H1 (cell line): ENCODE measurements around the gene SENP3. TPM values are rescaled to one million over a fixed set of nuclear protein-coding genes. Genes with fewer than 3 reads are reported as not detected.

ENCODE experiments used
- CTCF ChIA-PET: fragments of 300-600 bp; sonication (Branson Sonifier 250); formaldehyde crosslinking; loops from one replicate; lab custom pipeline; 2021; ENCODE audit not compliant: partially characterized antibody; lab: Charles Lee
- POLR2A ChIA-PET: fragments of 300-600 bp; sonication (Branson Sonifier 250); formaldehyde crosslinking; loops from one replicate; lab custom pipeline; 2021; ENCODE audit warnings: inconsistent platforms; ENCODE audit not compliant: partially characterized antibody; lab: Charles Lee
- DNase-seq, 2 experiments: peaks; one replicate each; pipeline versions ENCODE4 v3.0.0 to v3.0.0-alpha.2; 2010 to 2022; ENCODE audit warnings: low spot score in 2 of 2, low read depth in 1 of 2, mixed read lengths in 1 of 2
- FAIRE-seq: peaks from 2 replicates; lab custom pipeline; 2011; peaks lifted over from hg19 to GRCh38; lab: Jason Lieb, UNC
- H2AFZ ChIP-seq: 2 replicates; pipeline ENCODE4 v1.8.1; 2012; ENCODE audit warnings: low read length, inconsistent platforms
- H2AK5ac ChIP-seq: 2 replicates; pipeline ENCODE4 v1.6.1; 2013; ENCODE audit warnings: low read depth, low read length
- H2BK120ac ChIP-seq: replicated peaks from 2 replicates; pipeline ENCODE3; 2013; ENCODE audit warnings: low read depth, low read length, inconsistent platforms
- H2BK12ac ChIP-seq: 2 replicates; pipeline ENCODE4 v1.6.1; 2013; ENCODE audit warnings: low read depth, low read length
- H2BK15ac ChIP-seq: 2 replicates; pipeline ENCODE4 v1.6.1; 2013; ENCODE audit warnings: low read length
- H2BK20ac ChIP-seq: 2 replicates; pipeline ENCODE4 v1.6.1; 2013; ENCODE audit warnings: low read length
- H2BK5ac ChIP-seq: 2 replicates; pipeline ENCODE4 v1.6.1; 2013; ENCODE audit warnings: low read depth, low read length
- H3K14ac ChIP-seq: 2 replicates; pipeline ENCODE4 v1.6.1; 2013; ENCODE audit warnings: inconsistent platforms; ENCODE audit not compliant: insufficient read length
- H3K18ac ChIP-seq: 2 replicates; pipeline ENCODE4 v1.6.1; 2013; ENCODE audit warnings: low read length; ENCODE audit errors: extremely low read depth
- H3K23ac ChIP-seq: 2 replicates; pipeline ENCODE4 v1.6.1; 2013; ENCODE audit warnings: inconsistent platforms; ENCODE audit not compliant: insufficient read length
- H3K23me2 ChIP-seq: 2 replicates; pipeline ENCODE4 v1.6.1; 2013; ENCODE audit warnings: low read depth, low read length
- H3K27ac ChIP-seq: 2 replicates; pipeline ENCODE4 v1.6.1; 2011; ENCODE audit warnings: low read depth, low read length, inconsistent platforms
- H3K27me3 ChIP-seq, 4 experiments: replicated peaks in 1 of 4; 1 replicate in 1 of 4; 2 replicates in 3 of 4; pipeline versions ENCODE4 v1.6.1 to v1.8.1; 2011 to 2013; ENCODE audit warnings: low read length in 3 of 4, mild to moderate bottlenecking in 3 of 4, inconsistent platforms in 2 of 4, mixed read lengths in 2 of 4, moderate library complexity in 1 of 4; ENCODE audit not compliant: control insufficient read depth in 3 of 4, insufficient read depth in 3 of 4; ENCODE audit errors: extremely low read depth in 1 of 4
- H3K36me3 ChIP-seq, 4 experiments: 2 replicates each; pipeline versions ENCODE4 v1.6.1 to v1.8.1; 2011 to 2013; ENCODE audit warnings: mild to moderate bottlenecking in 4 of 4, low read length in 3 of 4, moderate library complexity in 2 of 4, control low read depth in 1 of 4, inconsistent platforms in 1 of 4; ENCODE audit not compliant: insufficient read depth in 4 of 4, control insufficient read depth in 2 of 4
- H3K4ac ChIP-seq: replicated peaks from 2 replicates; pipeline ENCODE3; 2013; ENCODE audit warnings: low read length, low read depth, mixed read lengths, inconsistent platforms; ENCODE audit not compliant: insufficient read length
- H3K4me1 ChIP-seq, 4 experiments: replicated peaks in 1 of 4; 1 replicate in 1 of 4; 2 replicates in 3 of 4; pipeline versions ENCODE4 v1.6.1 to v1.8.1; 2011 to 2013; ENCODE audit warnings: low read length in 3 of 4, inconsistent platforms in 2 of 4, mixed read lengths in 1 of 4; ENCODE audit not compliant: insufficient read depth in 4 of 4, control insufficient read depth in 3 of 4
- H3K4me2 ChIP-seq, 2 experiments: 2 replicates each; pipeline versions ENCODE4 v1.6.1 to v1.8.1; 2011 to 2013; ENCODE audit warnings: low read depth in 2 of 2, low read length in 2 of 2, control low read depth in 1 of 2, inconsistent platforms in 1 of 2, mild to moderate bottlenecking in 1 of 2; ENCODE audit not compliant: insufficient read depth in 1 of 2
- H3K4me3 ChIP-seq, 4 experiments: fragments of 200-600, 300-600 bp in 1 of 4; sonication (generic), shearing (Covaris generic), sonication (Bioruptor Twin) in 1 of 4; 2 replicates each; pipeline versions ENCODE4 v1.5.1 to v1.8.1; 2011 to 2016; ENCODE audit warnings: low read length in 4 of 4, low read depth in 3 of 4, control low read depth in 2 of 4, inconsistent platforms in 2 of 4, mild to moderate bottlenecking in 2 of 4, mixed read lengths in 1 of 4, moderate library complexity in 1 of 4; ENCODE audit not compliant: insufficient read depth in 2 of 4; ENCODE audit errors: extremely low read depth in 1 of 4
- H3K56ac ChIP-seq: replicated peaks from 2 replicates; pipeline ENCODE3; 2013; ENCODE audit warnings: low read depth, mild to moderate bottlenecking, mixed read lengths, low read length, inconsistent platforms; ENCODE audit not compliant: insufficient read length
- H3K79me1 ChIP-seq: 2 replicates; pipeline ENCODE4 v1.6.1; 2013; ENCODE audit warnings: low read depth, low read length, control low read depth
- H3K79me2 ChIP-seq, 2 experiments: 2 replicates each; pipeline versions ENCODE4 v1.6.1 to v1.8.1; 2012 to 2013; ENCODE audit warnings: low read length in 2 of 2, mild to moderate bottlenecking in 2 of 2, inconsistent platforms in 1 of 2; ENCODE audit not compliant: insufficient read depth in 2 of 2, control insufficient read depth in 1 of 2
- H3K9ac ChIP-seq, 4 experiments: replicated peaks in 1 of 4; 1 replicate in 1 of 4; 2 replicates in 3 of 4; pipeline versions ENCODE4 v1.6.1 to v1.8.1; 2011 to 2013; ENCODE audit warnings: low read depth in 3 of 4, low read length in 3 of 4, control low read depth in 2 of 4, mild to moderate bottlenecking in 2 of 4, moderate library complexity in 2 of 4, inconsistent platforms in 1 of 4; ENCODE audit errors: extremely low read depth in 1 of 4
- H3K9me3 ChIP-seq, 2 experiments: 2 replicates each; pipeline versions ENCODE4 v1.6.1 to v1.8.1; 2012 to 2013; ENCODE audit warnings: mild to moderate bottlenecking in 2 of 2, moderate library complexity in 2 of 2, control low read depth in 1 of 2, inconsistent platforms in 1 of 2, low read depth in 1 of 2, low read length in 1 of 2, mixed read lengths in 1 of 2; ENCODE audit not compliant: insufficient read depth in 2 of 2
- H4K20me1 ChIP-seq, 2 experiments: replicated peaks in 1 of 2; 2 replicates each; pipeline versions ENCODE3 to v1.8.1; 2011 to 2013; ENCODE audit warnings: inconsistent platforms in 2 of 2, low read length in 2 of 2, mild to moderate bottlenecking in 1 of 2; ENCODE audit not compliant: insufficient read depth in 2 of 2, control insufficient read depth in 1 of 2
- H4K5ac ChIP-seq: 2 replicates; pipeline ENCODE4 v1.6.1; 2013; ENCODE audit warnings: low read length, low read depth, mixed read lengths, inconsistent platforms; ENCODE audit not compliant: insufficient read length
- H4K8ac ChIP-seq: 2 replicates; pipeline ENCODE4 v1.8.0; 2013; ENCODE audit warnings: mild to moderate bottlenecking, moderate library complexity, low read length, inconsistent platforms; ENCODE audit not compliant: insufficient read depth; ENCODE audit errors: extremely low read depth
- H4K91ac ChIP-seq: replicated peaks from 2 replicates; pipeline ENCODE3; 2013; ENCODE audit warnings: low read length, mixed read lengths, inconsistent platforms; ENCODE audit not compliant: insufficient read length
- CTCF ChIP-seq, 3 experiments: IDR thresholded peaks; 1 replicate in 2 of 3; 2 replicates in 1 of 3; pipeline versions ENCODE4 v1.5.1 to v1.6.1; 2011; ENCODE audit warnings: low read length in 3 of 3, mild to moderate bottlenecking in 3 of 3, inconsistent platforms in 2 of 3, low read depth in 1 of 3, moderate library complexity in 1 of 3; ENCODE audit not compliant: insufficient read depth in 1 of 3; ENCODE audit errors: control extremely low read depth in 1 of 3
- KDM1A ChIP-seq: fragments of 200-600, 300-600 bp; sonication (generic); IDR thresholded peaks from 2 replicates; pipeline ENCODE4 v1.7.1; 2016; ENCODE audit warnings: mild to moderate bottlenecking, low read length, borderline replicate concordance
- KDM4A ChIP-seq: IDR thresholded peaks from one replicate; pipeline ENCODE4 v1.7.1; 2012; ENCODE audit warnings: low read depth, mild to moderate bottlenecking, moderate library complexity, low read length, inconsistent platforms; ENCODE audit not compliant: severe bottlenecking
- PHF8 ChIP-seq: fragments of 200-600 bp; sonication (generic); conservative IDR thresholded peaks from 2 replicates; pipeline ENCODE4 v1.7.1; 2012; ENCODE audit warnings: low read depth, mild to moderate bottlenecking, inconsistent platforms, low read length, moderate library complexity
- RBBP5 ChIP-seq: IDR thresholded peaks from 2 replicates; pipeline ENCODE4 v1.7.1; 2012; ENCODE audit warnings: low read depth, mild to moderate bottlenecking, inconsistent platforms, low read length, moderate library complexity, borderline replicate concordance
- USF2 ChIP-seq: IDR thresholded peaks from 2 replicates; pipeline ENCODE4 v1.6.1; 2011; ENCODE audit warnings: low read length, improper control_type of control experiment
- WGBS, 2 experiments: shearing (Covaris generic) in 1 of 2; methylation state at CpG; one replicate each; pipeline versions ENCODE4 v1.1.6 to v1.1.7; 2013 to 2015; ENCODE audit warnings: low lambda C conversion rate in 2 of 2, mixed read lengths in 2 of 2, inconsistent platforms in 1 of 2, low coverage in 1 of 2, missing lambda C conversion rate in 1 of 2; ENCODE audit not compliant: insufficient replicate concordance in 2 of 2, insufficient coverage in 1 of 2, insufficient read length in 1 of 2; ENCODE audit errors: extremely low coverage in 1 of 2, missing lambda C conversion rate in 1 of 2; 5-methylcytosine and 5-hydroxymethylcytosine counted together
- polyA plus RNA-seq, 7 experiments: library from polyadenylated mRNA; depleted of rRNA in 3 of 7; stranded (reverse) in 5 of 7; unstranded in 2 of 7; fragments of >200 nt in 5 of 7; fragments of 200-250 nt in 2 of 7; gene quantifications; 1 replicate in 5 of 7; 2 replicates in 1 of 7; 4 replicates in 1 of 7; pipeline versions ENCODE4 v1.2.1 to v1.2.3, GENCODE V29; 2011 to 2013; ENCODE audit warnings: missing spikeins in 2 of 7, mixed read lengths in 2 of 7
- total RNA-seq: library from RNA; stranded (reverse); fragmentation: NEBNext Ultra II Directional; extraction: Animal tissue kit (Norgen Biotek cat#: 25700); gene quantifications from 2 replicates; pipeline ENCODE4 v1.2.1, GENCODE V29; 2021
- TF ChIP-seq, protein P1 (sequence below): IDR thresholded peaks from 2 replicates; pipeline ENCODE4 v1.6.1; 2012; ENCODE audit warnings: inconsistent platforms

SENP3 gene
- total and polyA plus RNA-seq, 2 of the 8 experiments (the other 6 are each of a cell fraction or from before 2014, with no cell fraction given), result 86.2 to 129 TPM

GRCh38 chr17:7555320-7555948, 6.3 kb upstream of the SENP3 start:
- 74% methylated on average over 10 of the region's 10 CpGs; no CpG with 5 or more reads in 1 of the 2 experiments for WGBS, 2 experiments
- H3K4me2 ChIP-seq, result peak overlapping the region in 1 of 2 experiments; percentile 25; a peak in 1 of 4 replicates
- DNase-seq (peak in 1 of 2 experiments; percentile 54), FAIRE-seq (no peak)
- H3K56ac ChIP-seq, result no peak overlapping the region
- no peak overlapping the region for H2BK12ac ChIP-seq
- H3K18ac ChIP-seq, result no peak overlapping the region; the same call in 1 of the 2 replicates
- H2AFZ ChIP-seq, result peak overlapping the region; percentile 13; the same call in 1 of the 2 replicates
- no peak overlapping the region for H2BK5ac ChIP-seq
- H4K5ac ChIP-seq, result no peak overlapping the region
- peaks cover 0 to 3% of the 10 kb centered on the region in 2 experiments for H4K20me1 ChIP-seq
- H3K27me3 ChIP-seq, result no peaks in the 10 kb centered on the region
- H4K91ac ChIP-seq, result no peak overlapping the region
- no peak overlapping the region for H3K23ac ChIP-seq
- H3K9ac ChIP-seq, result peak overlapping the region in 1 of 4 experiments; percentile 12; a peak in 2 of 7 replicates
- H3K4me3 ChIP-seq, result no peak overlapping the region
- CTCF ChIA-PET, result interaction anchor here (0.5 to 12.7 kb wide), 10 partner anchors 8 to 210 kb away, joined by 3 to 251 read pairs (median 3); partner anchors contain the start of gene SOX15
- no peak overlapping the region for H2AK5ac ChIP-seq
- peaks cover 8 to 34% (median 22%) of the 10 kb centered on the region in 4 experiments for H3K4me1 ChIP-seq
- H3K9me3 ChIP-seq, result no peaks in the 10 kb centered on the region
- H3K23me2 ChIP-seq, result no peaks in the 10 kb centered on the region
- no peak overlapping the region for H3K4ac ChIP-seq
- no peaks in the 10 kb centered on the region for H3K79me1 ChIP-seq
- H3K27ac ChIP-seq, result no peak overlapping the region
- no peak overlapping the region for H2BK120ac ChIP-seq
- H2BK20ac ChIP-seq, result peak overlapping the region; percentile 40; the same call in 1 of the 2 replicates
- no peak overlapping the region for H4K8ac ChIP-seq
- no peaks in the 10 kb centered on the region for H3K79me2 ChIP-seq
- no peak overlapping the region for H3K14ac ChIP-seq
- POLR2A ChIA-PET, result interaction anchor here (0.9 to 37.5 kb wide), 3 partner anchors 27 to 149 kb away, joined by 3 to 1144 read pairs (median 3); partner anchors contain the start of genes CD68, MPDU1, POLR2A and SOX15
- H3K36me3 ChIP-seq, result no peaks in the 10 kb centered on the region
- no peak overlapping the region for H2BK15ac ChIP-seq
- TF ChIP-seq RBBP5 (no peak), USF2 (no peak), KDM1A (no peak), CTCF (IDR thresholded peaks at IDR 0.05; ENCODE audit: control extremely low read depth in 1 of 3, insufficient read depth in 1 of 3, low read depth in 1 of 3, low read length in 3 of 3) (peak in 2 of 3 experiments; percentile 34 to 52; a peak in 3 of 4 replicates), PHF8 (no peak), KDM4A (no peak)
- TF ChIP-seq, protein P1, sequence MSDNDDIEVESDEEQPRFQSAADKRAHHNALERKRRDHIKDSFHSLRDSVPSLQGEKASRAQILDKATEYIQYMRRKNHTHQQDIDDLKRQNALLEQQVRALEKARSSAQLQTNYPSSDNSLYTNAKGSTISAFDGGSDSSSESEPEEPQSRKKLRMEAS, result peak; percentile 42; the same call in 1 of the 2 replicates
